PC-9 (cell line): ENCODE data around the gene CRELD1.

ENCODE experiments used
- CTCF ChIP-seq: fragments of 200-600 bp; sonication (generic); conservative IDR thresholded peaks from 2 replicates; pipeline ENCODE4 v1.6.1; 2017; ENCODE audit warnings: mixed run types, antibody characterized with exemption, mild to moderate bottlenecking, moderate library complexity
- EZH2 ChIP-seq: fragments of 200-600 bp; sonication (generic); IDR thresholded peaks from 2 replicates; pipeline ENCODE4 v1.8.0; 2017; ENCODE audit warnings: antibody characterized with exemption, low read depth

GRCh38 chr3:9944271-9944670, 10.6 kb downstream of the CRELD1 start:
- TF ChIP-seq EZH2: no peak
- no peak for TF ChIP-seq CTCF
